HUES64 (cell line): ENCODE results near the gene ITGB2.

ENCODE experiments used
- H3K27ac ChIP-seq: 2 replicates; pipeline ENCODE4 v1.7.0; 2013; ENCODE audit warnings: low read depth, low read length, inconsistent platforms
- H3K27me3 ChIP-seq: 2 replicates; pipeline ENCODE4 v1.6.1; 2013; ENCODE audit warnings: mild to moderate bottlenecking, low read length; ENCODE audit not compliant: insufficient read depth
- H3K36me3 ChIP-seq: 2 replicates; pipeline ENCODE4 v1.6.1; 2013; ENCODE audit warnings: mild to moderate bottlenecking, low read length; ENCODE audit not compliant: insufficient read depth
- H3K4me1 ChIP-seq: 2 replicates; pipeline ENCODE4 v1.6.1; 2013; ENCODE audit warnings: mild to moderate bottlenecking, low read length, moderate library complexity; ENCODE audit not compliant: insufficient read depth
- H3K4me3 ChIP-seq: 2 replicates; pipeline ENCODE4 v1.5.1; 2013; ENCODE audit warnings: mild to moderate bottlenecking, low read length, moderate library complexity
- H3K9ac ChIP-seq: 2 replicates; pipeline ENCODE4 v1.6.1; 2013; ENCODE audit warnings: mild to moderate bottlenecking, low read depth, low read length
- H3K9me3 ChIP-seq: 2 replicates; pipeline ENCODE4 v1.6.1; 2013; ENCODE audit warnings: low read depth, low read length; ENCODE audit not compliant: insufficient read depth
- WGBS: fragments of 150-250, 120-280 bp; methylation state at CpG from one replicate; pipeline ENCODE4 v1.1.7; 2013; ENCODE audit warnings: missing lambda C conversion rate; 5-methylcytosine and 5-hydroxymethylcytosine counted together

ITGB2 gene

DNA sequence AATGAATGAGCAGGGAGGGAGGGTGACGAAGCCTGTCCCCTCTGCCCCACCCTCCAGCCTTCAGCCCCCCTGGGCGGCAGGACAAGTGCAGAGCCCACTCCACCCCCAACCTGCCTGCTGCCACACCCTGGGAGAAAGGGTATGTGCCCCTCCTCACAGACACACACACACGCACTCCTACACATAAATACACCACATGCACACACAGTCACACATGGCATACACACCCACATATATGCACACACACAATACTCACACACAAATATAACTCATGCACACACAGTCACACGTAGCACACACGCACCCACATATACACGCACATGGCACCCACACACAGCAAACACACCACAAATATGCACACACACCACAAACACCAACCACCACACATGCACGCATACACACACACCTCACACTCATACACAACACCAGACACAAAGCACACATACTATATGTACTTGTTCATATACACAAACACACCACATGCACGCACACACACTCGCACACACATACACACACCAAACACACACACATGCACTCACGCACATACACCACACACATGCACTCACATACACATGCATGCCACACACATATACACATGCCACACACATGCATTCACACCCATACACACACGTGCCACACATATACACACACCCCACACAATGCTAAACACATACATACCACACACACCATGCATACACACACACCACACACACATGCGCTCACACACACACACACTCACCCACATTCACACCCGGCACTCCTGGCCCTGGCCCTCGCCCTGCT lies 16.4 kb downstream of the ITGB2 start:
- no peaks in the 10 kb centered on the region for H3K36me3 ChIP-seq
- no peaks in the 10 kb centered on the region for H3K27me3 ChIP-seq
- WGBS: 94% methylated on average over 14 of the region's 14 CpGs
- no peaks in the 10 kb centered on the region for H3K9me3 ChIP-seq
- H3K4me1 ChIP-seq: no peaks in the 10 kb centered on the region
- H3K27ac ChIP-seq: no peak overlapping the region
- no peak overlapping the region for H3K4me3 ChIP-seq
- no peak overlapping the region for H3K9ac ChIP-seq

DNA sequence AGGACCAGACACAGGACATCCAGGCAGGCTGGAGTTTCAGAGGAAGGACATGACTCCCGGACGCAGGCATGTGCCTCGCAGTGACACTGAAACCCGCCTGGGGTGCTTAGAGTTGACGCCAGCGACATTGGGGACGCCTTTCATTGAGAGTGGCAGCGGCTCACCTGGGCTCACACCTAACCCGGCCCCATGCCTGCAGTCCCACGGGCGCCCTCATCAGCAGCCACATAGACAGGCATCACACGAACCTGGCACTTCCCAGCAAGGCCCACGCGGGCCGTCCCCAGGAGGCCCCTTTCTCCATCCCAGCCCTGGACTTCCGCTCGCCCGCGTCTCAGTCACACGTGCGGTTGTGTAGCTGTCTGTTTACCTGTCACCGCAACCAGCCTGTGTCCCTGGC lies 17.0 kb downstream of the ITGB2 start:
- Histone ChIP-seq H3K4me3 (no peak overlapping the region), H3K9me3 (no peaks in the 10 kb centered on the region), H3K27me3 (no peaks in the 10 kb centered on the region), H3K36me3 (no peaks in the 10 kb centered on the region), H3K9ac (no peak overlapping the region), H3K27ac (no peak overlapping the region), H3K4me1 (no peaks in the 10 kb centered on the region)
- 93% methylated on average over 22 of the region's 22 CpGs for WGBS

DNA sequence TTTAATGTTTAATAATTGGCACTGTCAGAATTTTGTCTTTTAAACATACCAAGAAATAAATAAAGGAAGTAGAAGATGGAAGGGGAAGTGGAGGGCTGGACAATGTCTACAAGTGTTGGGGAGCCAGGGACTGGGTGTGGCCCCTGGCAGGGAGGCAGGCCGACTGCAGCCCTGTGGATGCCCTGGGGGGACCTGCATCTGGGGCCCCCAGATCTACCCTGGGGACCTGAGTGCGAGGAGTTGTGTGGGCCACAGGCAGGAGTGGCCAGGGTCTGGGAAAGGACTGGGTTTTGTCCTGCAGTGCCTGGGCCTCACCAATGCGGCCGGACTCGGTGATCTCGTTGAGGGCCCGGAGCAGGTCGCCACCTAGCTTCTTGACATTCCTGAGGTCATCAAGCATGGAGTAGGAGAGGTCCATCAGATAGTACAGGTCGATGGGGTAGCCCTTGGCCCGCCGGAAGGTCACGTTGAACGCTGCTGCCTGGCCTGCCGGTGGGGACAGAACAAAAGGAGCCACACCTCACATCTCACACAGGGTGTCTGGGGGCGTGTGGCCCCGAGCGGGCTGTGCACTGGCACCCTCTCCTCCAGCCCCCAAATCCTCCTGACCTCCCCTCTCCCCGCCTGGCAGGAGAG lies 17.5 kb downstream of the ITGB2 start:
- no peaks in the 10 kb centered on the region for H3K36me3 ChIP-seq
- 93% methylated on average over 18 of the region's 18 CpGs for WGBS
- no peak overlapping the region for H3K4me3 ChIP-seq
- no peak overlapping the region for H3K27ac ChIP-seq
- H3K4me1 ChIP-seq: no peaks in the 10 kb centered on the region
- no peaks in the 10 kb centered on the region for H3K27me3 ChIP-seq
- no peak overlapping the region for H3K9ac ChIP-seq
- H3K9me3 ChIP-seq: no peaks in the 10 kb centered on the region

DNA sequence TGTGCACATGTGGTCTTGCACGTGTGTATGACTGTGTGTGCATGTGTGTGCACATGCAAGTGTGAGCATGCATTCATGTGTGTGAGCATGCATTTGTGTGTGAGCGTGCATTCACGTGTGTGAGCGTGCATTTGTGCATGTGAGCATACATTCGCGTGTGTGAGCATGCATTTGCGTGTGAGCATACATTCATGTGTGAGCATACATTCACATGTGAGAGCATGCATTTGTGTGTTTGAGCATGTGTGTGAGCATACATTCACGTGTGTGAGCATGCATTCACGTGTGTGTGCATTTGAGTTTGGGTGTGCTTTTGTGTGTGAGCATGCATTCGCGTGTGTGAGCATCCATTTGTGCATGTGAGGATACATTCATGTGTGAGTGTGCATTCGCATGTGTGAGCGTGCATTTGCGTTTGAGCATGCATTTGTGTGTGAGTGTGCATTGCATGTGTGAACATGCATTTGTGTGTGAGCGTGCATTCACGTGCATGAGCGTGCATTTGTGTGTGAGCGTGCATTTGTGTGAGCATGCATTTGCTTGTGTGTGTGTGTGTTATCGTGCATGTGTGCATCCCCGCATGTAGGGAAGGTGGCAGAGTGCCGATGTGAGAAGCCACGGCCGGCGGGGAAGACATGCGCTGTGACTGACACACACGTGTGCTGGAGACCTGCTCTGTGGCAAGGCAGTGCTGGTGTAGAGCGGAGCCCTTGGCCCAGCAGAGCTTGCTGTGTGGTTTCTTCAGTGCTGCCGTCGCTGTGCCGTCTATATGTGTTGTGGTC lies 18.2 kb downstream of the ITGB2 start:
- H3K9ac ChIP-seq: no peak overlapping the region
- WGBS: 94% methylated on average over 30 of the region's 30 CpGs
- H3K4me3 ChIP-seq: no peak overlapping the region
- no peaks in the 10 kb centered on the region for H3K4me1 ChIP-seq
- H3K27me3 ChIP-seq: no peaks in the 10 kb centered on the region
- H3K9me3 ChIP-seq: no peaks in the 10 kb centered on the region
- H3K27ac ChIP-seq: no peak overlapping the region
- no peaks in the 10 kb centered on the region for H3K36me3 ChIP-seq

DNA sequence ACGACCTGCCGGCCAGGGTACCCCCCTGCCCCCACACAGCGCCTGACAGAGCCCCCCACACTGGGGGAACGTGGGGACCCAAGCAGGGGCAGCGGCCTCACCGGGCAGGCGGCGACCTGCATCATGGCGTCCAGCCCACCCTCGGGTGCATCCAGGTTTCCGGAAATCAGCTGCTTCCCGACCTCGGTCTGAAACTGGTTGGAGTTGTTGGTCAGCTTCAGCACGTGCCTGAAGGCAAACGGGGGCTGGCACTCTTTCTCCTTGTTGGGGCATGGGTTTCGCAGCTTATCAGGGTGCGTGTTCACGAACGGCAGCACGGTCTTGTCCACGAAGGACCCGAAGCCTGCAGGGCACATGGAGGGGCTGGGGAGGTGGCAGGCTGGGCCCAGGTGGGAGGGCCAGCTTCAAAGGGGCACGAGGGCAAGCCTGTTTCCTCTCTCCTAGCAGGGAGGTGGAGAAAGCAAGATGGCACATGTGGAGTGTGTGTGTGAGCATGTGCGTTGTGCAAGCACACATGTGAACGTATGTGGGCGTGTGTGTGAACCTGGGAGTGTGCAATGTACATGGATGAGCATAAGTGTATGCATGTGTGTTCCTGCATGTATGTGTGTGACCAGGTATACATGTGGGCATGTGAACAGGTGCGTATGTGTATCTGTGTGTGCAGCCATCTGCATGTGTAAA lies 19.2 kb downstream of the ITGB2 start:
- Histone ChIP-seq H3K9me3 (no peaks in the 10 kb centered on the region), H3K27me3 (no peaks in the 10 kb centered on the region), H3K27ac (no peak overlapping the region), H3K4me1 (no peaks in the 10 kb centered on the region), H3K9ac (no peak overlapping the region), H3K36me3 (no peaks in the 10 kb centered on the region), H3K4me3 (no peak overlapping the region)
- WGBS: 92% methylated on average over 27 of the region's 27 CpGs

DNA sequence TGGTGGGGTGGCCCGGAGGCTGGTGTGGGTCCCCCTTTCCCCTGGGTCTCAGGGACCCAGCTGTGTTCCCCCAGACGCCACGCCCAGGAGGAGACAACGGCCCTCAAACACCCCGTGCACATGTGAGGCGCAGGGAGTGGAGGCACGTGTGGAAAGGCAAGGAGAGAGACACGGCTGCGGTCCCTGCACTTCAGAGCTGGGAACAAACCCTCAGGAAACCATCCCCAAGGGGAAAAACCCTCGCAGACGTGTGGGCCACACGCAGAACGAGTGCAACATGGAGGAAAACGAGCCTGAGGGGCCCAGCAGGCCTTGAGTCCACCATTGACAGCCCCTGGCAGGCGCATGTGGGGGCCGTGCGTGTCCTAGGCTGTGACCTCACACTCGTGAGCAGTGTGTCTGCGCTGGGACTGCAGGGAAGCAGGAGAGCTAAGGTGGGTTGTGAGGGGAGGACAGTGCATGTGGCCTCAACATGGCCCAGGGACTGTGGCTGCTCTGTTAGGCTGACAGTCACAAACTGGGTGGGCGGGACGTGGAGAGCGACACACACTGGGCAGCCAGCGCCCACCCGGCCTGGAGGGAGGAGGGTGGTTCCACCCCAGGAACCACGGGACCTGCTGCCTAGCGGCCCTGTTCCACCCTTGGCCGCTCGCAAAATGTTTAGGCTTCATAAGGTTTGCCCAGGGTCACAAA lies 20.0 kb downstream of the ITGB2 start:
- no peaks in the 10 kb centered on the region for H3K36me3 ChIP-seq

DNA sequence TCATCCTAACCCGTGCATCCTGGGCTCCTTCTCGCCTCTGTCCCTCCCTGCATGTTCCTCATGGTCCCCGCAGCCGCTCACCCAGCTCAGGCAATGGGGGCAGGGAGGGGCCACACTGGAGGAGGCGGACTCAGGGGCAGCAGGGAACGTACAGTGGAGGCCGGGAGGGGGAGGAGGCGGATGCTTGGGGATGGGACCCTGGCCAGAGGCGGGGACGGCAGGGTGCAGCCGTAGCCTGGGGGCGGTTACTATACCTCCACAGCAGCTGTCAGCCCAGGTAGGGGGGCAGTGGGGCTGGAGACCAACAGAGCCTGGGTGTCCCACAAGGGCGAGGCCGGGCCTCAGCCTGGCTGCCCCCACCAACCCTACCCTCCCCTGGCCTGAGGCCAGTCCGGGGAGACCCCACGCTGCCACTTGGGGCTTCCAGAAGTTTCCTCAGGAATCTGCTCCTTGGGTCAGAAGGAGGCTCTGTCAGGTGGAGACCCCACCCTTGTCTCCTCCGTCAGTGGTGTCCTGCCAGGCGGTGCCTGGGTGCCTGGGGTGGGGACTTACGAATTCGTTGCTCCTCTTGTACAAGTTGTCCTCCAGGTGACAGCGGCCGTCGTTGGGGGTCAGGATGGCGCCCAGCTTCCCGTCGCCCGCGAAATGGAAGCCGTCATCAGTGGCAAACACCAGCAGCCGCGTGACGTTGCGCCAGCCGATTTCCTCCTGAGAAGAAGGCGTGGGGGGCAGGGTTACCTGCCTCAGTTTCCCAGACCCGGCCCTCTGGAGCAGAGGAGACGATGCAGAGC lies 20.7 kb downstream of the ITGB2 start:
- no peaks in the 10 kb centered on the region for H3K4me1 ChIP-seq
- H3K27me3 ChIP-seq: no peaks in the 10 kb centered on the region
- no peak overlapping the region for H3K9ac ChIP-seq
- no peak overlapping the region for H3K4me3 ChIP-seq
- no peaks in the 10 kb centered on the region for H3K36me3 ChIP-seq
- no peak overlapping the region for H3K27ac ChIP-seq
- WGBS: 88% methylated on average over 37 of the region's 37 CpGs
- H3K9me3 ChIP-seq: no peaks in the 10 kb centered on the region

More for the DNA sequence above, 20.0 kb downstream of the ITGB2 start:
- Histone ChIP-seq H3K4me3 (no peak overlapping the region), H3K9me3 (no peaks in the 10 kb centered on the region), H3K27ac (no peak overlapping the region), H3K9ac (no peak overlapping the region), H3K27me3 (no peaks in the 10 kb centered on the region), H3K4me1 (no peaks in the 10 kb centered on the region)
- 91% methylated on average over 28 of the region's 28 CpGs for WGBS

DNA sequence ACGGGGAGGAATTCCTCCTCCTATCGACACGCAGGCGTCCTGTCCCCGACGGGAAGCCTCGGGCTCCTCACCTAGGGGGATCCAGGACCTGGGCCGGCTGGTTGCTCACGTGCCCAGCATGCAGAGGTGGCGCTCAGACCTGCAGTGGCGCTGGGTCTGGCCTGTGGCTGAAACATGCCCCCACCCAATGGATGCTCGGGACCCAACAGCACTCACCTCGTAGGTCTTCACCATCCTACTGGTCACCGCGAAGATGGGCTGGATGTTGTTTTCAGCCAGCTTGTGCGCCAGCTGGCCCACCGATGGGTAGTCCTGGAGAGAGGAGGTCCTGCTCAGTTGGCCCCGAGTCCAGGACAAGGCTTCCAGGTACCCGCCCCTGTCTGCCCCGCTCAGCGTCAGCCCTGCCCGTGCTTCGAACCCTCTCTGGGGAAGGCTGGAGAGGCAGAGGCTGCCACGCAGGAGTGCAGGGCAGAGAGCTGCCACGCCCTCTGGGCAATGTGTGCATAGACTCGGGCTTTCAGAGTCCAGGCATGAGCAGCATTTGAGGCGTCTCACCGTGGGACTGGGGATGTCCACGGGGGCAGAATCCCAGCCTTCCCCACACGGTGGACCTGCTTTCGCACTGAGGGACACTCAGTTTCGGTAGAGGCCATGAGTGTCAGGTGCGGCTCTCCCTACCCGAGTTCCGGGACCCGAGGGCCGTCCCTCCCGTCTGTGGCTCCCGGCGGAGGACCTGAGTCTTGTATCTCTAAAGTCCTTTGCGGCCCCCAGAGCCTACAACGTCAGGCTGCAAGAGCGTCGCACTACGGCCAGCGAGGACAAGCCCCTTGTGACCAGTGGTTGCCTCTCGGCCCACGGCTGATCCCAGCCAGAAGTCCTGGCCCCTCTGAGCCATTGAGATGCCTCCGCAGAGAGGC lies 21.6 kb downstream of the ITGB2 start:
- Histone ChIP-seq H3K9ac (no peak overlapping the region), H3K36me3 (no peaks in the 10 kb centered on the region), H3K27ac (no peak overlapping the region), H3K4me1 (no peaks in the 10 kb centered on the region), H3K27me3 (no peaks in the 10 kb centered on the region), H3K9me3 (no peaks in the 10 kb centered on the region), H3K4me3 (no peak overlapping the region)
- 90% methylated on average over 49 of the region's 49 CpGs for WGBS

DNA sequence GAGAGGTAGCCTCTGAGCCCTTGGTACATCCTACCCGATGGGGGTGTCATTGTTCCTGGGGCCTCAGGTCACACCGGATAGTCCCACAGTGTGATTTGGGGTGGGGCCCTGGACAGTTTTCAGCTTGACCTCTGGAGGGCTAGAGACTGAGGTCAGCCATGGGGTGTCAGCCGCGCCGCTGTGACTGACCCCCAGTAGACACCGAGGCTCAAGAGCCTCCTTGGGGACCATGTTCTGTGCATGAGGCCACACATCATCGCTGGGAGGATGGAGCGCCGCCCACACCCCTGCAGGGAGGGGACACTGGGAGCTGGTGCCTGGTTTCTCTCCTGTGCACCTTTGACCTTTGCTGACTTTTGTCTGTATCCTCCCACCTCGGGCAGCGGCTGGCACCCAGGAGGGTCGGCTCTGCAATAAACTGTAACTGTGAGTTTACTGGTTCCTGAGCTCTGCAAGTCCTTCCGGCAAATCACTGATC lies 22.6 kb downstream of the ITGB2 start:
- Histone ChIP-seq H3K36me3 (no peaks in the 10 kb centered on the region), H3K4me1 (no peaks in the 10 kb centered on the region), H3K9ac (no peak overlapping the region), H3K27me3 (no peaks in the 10 kb centered on the region), H3K9me3 (no peaks in the 10 kb centered on the region), H3K4me3 (no peak overlapping the region), H3K27ac (no peak overlapping the region)
- WGBS: 84% methylated on average over 13 of the region's 13 CpGs
